Embryonic facial prominence (tissue), 1 donor: ENCODE results near the gene NOS1.

ENCODE experiments used
- DNase-seq: peaks from one replicate; pipeline ENCODE4 v3.0.0-alpha.2; 2016; ENCODE audit errors: extremely low spot score

Gene NOS1

DNA sequence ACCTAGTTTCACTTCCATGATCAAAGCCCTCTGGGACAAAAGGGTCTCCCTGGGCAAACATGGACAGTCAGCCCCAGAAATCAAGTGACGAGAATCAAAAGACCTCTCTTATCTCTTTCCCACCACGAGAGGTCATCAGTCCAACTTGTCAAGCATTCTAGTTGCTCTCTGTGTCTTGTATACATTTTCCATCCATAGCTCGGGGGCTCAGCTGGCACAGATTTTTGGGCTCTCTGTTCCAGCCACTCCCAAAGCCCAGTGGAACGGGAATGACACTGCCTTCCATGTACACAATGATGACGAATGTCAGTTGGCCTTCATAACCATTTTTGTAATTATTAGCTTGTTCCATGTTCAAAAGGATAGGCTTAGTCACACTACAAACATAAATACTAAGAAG lies 29.7 kb downstream of the NOS1 start:
- DNase-seq, result no peak

- DNase-seq, result no peak
Observed at GRCh38 chr12:117330441-117331113, 30.8 kb downstream of the NOS1 start.

GRCh38 chr12:117329756-117330155 lies 31.7 kb downstream of the NOS1 start:
- no peak for DNase-seq

DNA sequence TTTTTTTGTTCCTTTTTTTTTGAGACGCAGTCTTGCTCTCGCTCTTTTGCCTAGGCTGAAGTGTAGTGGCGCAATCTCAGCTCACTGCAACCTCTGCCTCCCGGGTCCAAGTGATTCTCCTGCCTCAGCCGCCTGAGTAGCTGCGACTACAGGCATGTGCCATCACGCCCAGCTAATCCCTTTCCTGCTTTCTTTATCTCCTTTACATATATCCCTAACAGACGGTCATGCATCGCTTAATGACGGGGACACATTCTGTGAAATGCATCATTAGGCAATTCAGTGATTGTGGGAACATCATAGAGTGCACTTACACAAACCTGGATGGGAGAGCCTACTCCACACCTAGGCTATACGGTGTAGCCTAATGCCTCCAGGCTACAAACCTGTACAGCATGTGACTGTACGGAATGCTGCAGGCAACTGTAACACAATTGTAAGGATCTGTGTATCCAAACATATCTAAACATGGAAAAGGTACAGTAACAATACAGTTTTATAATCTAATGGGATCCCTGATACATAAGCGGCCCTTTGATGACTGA lies 32.8 kb downstream of the NOS1 start:
- DNase-seq, result no peak

DNA sequence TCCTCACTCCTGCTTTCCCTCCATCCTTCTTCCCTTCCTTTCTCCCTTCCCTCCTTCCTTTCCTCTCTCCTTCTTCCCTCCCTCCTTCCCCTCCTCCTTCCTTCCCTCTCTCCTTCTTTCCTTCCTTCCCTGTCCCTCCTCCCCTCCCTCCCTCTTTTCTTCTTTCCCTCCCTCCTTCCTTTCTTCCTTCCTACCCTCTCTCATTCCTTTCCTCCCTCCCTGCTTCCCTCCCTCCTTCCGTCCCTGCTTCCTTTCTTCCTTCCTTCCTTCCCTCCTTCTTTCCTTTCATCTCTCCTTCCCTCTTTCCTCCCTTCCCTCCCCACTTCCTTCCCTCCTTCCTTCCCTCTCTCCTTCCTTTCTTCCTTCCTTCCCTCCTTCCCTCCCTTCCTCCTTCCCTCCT lies 39.0 kb downstream of the NOS1 start:
- DNase-seq, result no peak

DNA sequence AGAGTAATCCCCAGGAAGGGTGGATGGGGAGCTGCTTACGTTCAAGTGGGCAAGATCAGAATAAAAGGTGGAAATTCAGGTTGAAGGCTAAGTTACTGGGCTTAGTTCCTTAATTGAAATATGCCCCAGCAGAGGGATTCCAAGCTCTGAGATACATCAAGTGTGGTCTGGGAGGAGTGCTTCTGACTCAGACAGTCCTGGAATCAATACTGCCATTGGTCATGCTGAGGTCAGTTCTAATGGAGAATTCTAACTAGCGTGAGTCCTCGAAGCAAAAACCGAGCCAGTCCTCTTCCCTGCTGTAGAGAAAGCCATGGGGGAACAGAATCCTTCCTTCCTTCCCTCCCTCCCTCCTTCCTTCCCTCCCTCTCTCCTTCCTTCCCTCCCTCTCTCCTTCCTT lies 39.9 kb downstream of the NOS1 start:
- no peak for DNase-seq

DNA sequence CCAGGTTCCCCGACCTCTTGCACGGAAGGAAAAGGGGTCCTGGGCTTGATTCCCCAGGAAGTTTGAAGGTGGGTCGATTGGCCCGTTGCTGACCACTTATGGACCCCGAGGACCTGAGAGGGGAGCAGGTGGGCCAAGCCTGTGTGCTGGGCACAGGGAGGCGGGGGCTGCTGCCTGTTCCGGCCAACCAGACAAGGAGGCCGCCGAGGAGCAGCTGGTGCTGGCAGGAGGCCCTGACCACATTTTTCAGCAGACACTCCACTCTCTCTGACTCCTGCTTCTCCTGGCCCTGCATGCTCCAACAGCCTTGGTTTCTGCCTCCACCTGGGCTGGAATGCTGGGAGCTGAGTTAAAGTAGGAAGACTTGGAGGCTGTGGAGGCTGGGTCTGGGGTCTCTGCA lies 42.8 kb downstream of the NOS1 start:
- DNase-seq, result no peak

- no peak for DNase-seq
Observed at GRCh38 chr12:117316336-117316735, 45.1 kb downstream of the NOS1 start.

- no peak for DNase-seq
Observed at GRCh38 chr12:117313926-117314325, 47.5 kb downstream of the NOS1 start.

DNA sequence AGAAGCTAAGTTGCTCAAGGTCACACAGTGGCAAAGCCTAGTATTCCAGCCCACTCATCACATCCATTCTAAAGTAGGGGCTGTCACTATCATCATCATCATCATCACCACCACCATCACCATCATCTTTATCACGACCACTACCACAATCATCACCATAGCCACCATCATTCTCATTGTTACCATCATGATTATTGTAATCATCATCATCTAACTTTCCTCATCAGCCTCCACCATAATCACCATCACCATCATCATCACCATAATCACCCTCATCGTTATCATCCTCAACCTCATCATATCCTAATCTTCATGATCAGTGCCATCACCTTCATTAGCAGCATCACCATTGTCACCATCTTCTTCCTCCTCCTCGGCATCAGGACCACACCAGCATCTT lies 48.7 kb downstream of the NOS1 start:
- no peak for DNase-seq

GRCh38 chr12:117309276-117309925 lies 52.0 kb downstream of the NOS1 start:
- DNase-seq, result no peak

- no peak for DNase-seq
Observed at GRCh38 chr12:117300174-117300573, 61.3 kb downstream of the NOS1 start.

GRCh38 chr12:117298648-117299225 lies 62.7 kb downstream of the NOS1 start:
- no peak for DNase-seq

GRCh38 chr12:117298191-117298590 lies 63.2 kb downstream of the NOS1 start:
- no peak for DNase-seq

- DNase-seq, result no peak
Observed at GRCh38 chr12:117294189-117294603, 67.2 kb downstream of the NOS1 start.

- no peak for DNase-seq
Observed at GRCh38 chr12:117293510-117293909, 67.9 kb downstream of the NOS1 start.

GRCh38 chr12:117292688-117293087 lies 68.7 kb downstream of the NOS1 start:
- no peak for DNase-seq

- DNase-seq, result no peak
Observed at GRCh38 chr12:117284140-117284539, 77.3 kb downstream of the NOS1 start.

- DNase-seq, result no peak
Observed at GRCh38 chr12:117282490-117282889, 78.9 kb downstream of the NOS1 start.

DNA sequence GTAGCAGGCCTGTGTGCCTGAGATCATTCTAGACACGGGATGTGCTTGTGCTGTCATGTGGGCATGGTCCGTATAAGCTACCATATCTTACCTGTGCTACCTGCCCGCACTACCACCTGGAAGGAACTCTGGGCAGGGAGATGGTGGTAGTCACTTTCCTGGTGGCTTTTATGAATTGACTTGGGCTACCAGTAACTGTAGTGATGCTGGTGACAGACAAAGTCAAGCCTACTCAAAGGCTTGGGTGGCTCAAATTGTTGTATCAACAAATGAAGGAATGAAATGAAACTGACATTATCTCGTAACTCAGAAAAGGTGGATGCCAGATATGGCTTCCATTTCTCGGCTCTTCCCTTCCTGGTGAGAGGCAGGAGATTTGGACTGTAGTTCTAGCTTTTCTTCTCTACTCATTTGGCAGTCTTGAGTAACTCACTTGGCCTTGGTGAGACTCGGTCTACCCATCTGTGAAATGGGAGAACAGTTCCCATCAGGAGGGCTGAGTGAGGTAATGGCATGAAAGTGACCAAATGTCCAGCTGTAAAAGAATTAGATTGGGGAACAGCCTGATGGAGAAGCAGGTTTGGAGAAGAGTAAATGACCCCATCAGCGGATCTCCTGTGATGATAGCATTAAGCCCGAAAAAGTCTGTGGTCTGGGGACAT lies 81.3 kb downstream of the NOS1 start:
- no peak for DNase-seq

- DNase-seq, result no peak
Observed at GRCh38 chr12:117279606-117280005, 81.8 kb downstream of the NOS1 start.

DNA sequence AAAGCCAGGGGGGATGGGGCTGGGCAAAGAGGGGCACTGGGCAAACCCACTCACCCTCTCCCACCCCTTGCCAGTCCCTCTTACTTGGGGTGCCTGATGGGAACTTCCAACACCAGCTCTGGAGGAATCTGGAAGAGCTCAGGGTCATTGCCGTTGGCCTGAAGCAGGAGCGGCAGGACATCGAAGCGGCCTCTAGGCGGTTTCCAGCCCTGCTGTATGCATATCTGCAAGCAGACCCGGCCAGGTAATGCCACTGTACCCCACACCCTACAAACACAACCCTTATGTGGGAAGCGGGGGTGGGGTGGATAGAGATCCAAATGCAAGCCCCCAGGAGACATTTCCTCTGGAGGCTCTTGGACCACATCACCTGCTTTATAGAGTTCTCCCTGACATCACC lies 83.6 kb downstream of the NOS1 start:
- no peak for DNase-seq

- no peak for DNase-seq
Observed at GRCh38 chr12:117273091-117273490, 88.3 kb downstream of the NOS1 start.
